Neural cell (in vitro differentiated cells): ENCODE measurements around the gene TRMT44. TPM values are rescaled to one million over a fixed set of nuclear protein-coding genes. Genes with fewer than 3 reads are reported as not detected.

Experiments
- H2AFZ ChIP-seq: fragments of 200-600, 300-800 bp; sonication (generic), shearing (Covaris generic); 2 replicates; pipeline ENCODE4 v1.6.0; 2014; ENCODE audit warnings: low read depth, mild to moderate bottlenecking, antibody characterized with exemption, low read length, moderate library complexity
- H3F3A ChIP-seq: fragments of 200-600 bp; shearing (Covaris generic); 2 replicates; pipeline ENCODE4 v1.6.1; 2016; ENCODE audit warnings: mild to moderate bottlenecking, moderate library complexity, mixed read lengths, antibody characterized with exemption, low read length; ENCODE audit not compliant: insufficient read depth, poor library complexity, severe bottlenecking
- H3K27ac ChIP-seq: fragments of 200-600, 300-800 bp; sonication (generic), shearing (Covaris generic); 2 replicates; pipeline ENCODE4 v1.5.1; 2014; ENCODE audit warnings: mild to moderate bottlenecking, low read length, moderate library complexity
- H3K27me3 ChIP-seq: fragments of 300-800, 200-600 bp; sonication (generic), shearing (Covaris generic); 2 replicates; pipeline ENCODE4 v1.6.0; 2014; ENCODE audit warnings: mild to moderate bottlenecking, low read depth, low read length, moderate library complexity; ENCODE audit not compliant: insufficient read depth
- H3K36me3 ChIP-seq: fragments of 300-800, 200-600 bp; sonication (generic), shearing (Covaris generic); 2 replicates; pipeline ENCODE4 v1.5.1; 2014; ENCODE audit warnings: mild to moderate bottlenecking, antibody characterized with exemption, low read length, moderate library complexity; ENCODE audit not compliant: insufficient read depth
- H3K4me2 ChIP-seq: fragments of 300-800, 200-600 bp; sonication (generic), shearing (Covaris generic); 2 replicates; pipeline ENCODE4 v1.6.0; 2014; ENCODE audit warnings: mild to moderate bottlenecking, low read length
- H3K4me3 ChIP-seq: fragments of 300-800, 200-600 bp; sonication (generic), shearing (Covaris generic); 2 replicates; pipeline ENCODE4 v1.5.1; 2014; ENCODE audit warnings: mild to moderate bottlenecking, low read length, moderate library complexity
- H3K79me2 ChIP-seq: fragments of 200-600 bp; shearing (Covaris generic); replicated peaks from 2 replicates; pipeline ENCODE4 v1.6.0; 2014; ENCODE audit warnings: mild to moderate bottlenecking, low read length, moderate library complexity; ENCODE audit not compliant: insufficient read depth
- H3K9ac ChIP-seq: fragments of 300-800, 200-600 bp; sonication (generic), shearing (Covaris generic); 2 replicates; pipeline ENCODE4 v1.6.1; 2016; ENCODE audit warnings: mild to moderate bottlenecking, low read length, mixed read lengths
- H3K9me2 ChIP-seq: fragments of 200-600 bp; shearing (Covaris generic); 2 replicates; pipeline ENCODE4 v1.6.1; 2016; ENCODE audit warnings: mild to moderate bottlenecking, low read length, mixed read lengths; ENCODE audit not compliant: insufficient read depth
- H3K9me3 ChIP-seq: fragments of 200-600, 300-800 bp; sonication (generic), shearing (Covaris generic); 2 replicates; pipeline ENCODE4 v1.6.1; 2016; ENCODE audit warnings: mild to moderate bottlenecking, mixed run types, low read length, moderate library complexity, mixed read lengths
- H4K20me1 ChIP-seq: fragments of 200-600 bp; shearing (Covaris generic); 2 replicates; pipeline ENCODE4 v1.6.1; 2016; ENCODE audit warnings: mild to moderate bottlenecking, mixed run types; ENCODE audit not compliant: insufficient read depth
- EP300 ChIP-seq: fragments of 450-650 bp; conservative IDR thresholded peaks from 2 replicates; pipeline ENCODE4 v1.6.1; 2014; ENCODE audit warnings: antibody characterized with exemption, mild to moderate bottlenecking, moderate library complexity; ENCODE audit not compliant: poor library complexity, severe bottlenecking
- EZH2 ChIP-seq: fragments of 200-600, 300-800 bp; shearing (Covaris generic), sonication (generic); IDR thresholded peaks from 2 replicates; pipeline ENCODE4 v1.6.1; 2014; ENCODE audit warnings: antibody characterized with exemption, low read length, borderline replicate concordance, mild to moderate bottlenecking; ENCODE audit not compliant: insufficient read depth, poor library complexity, severe bottlenecking
- MXI1 ChIP-seq: fragments of 450-650 bp; conservative IDR thresholded peaks from 2 replicates; pipeline ENCODE4 v1.6.1; 2014; ENCODE audit warnings: antibody characterized with exemption, mild to moderate bottlenecking; ENCODE audit not compliant: poor library complexity, severe bottlenecking
- POLR2AphosphoS5 ChIP-seq: IDR thresholded peaks from 2 replicates; pipeline ENCODE4 v1.6.1; 2012
- RAD21 ChIP-seq: fragments of 450-650 bp; conservative IDR thresholded peaks from 2 replicates; pipeline ENCODE4 v1.6.1; 2014; ENCODE audit warnings: antibody characterized with exemption, mild to moderate bottlenecking, moderate library complexity
- REST ChIP-seq: IDR thresholded peaks from 2 replicates; pipeline ENCODE4 v1.6.1; 2012; ENCODE audit warnings: borderline replicate concordance
- SMC3 ChIP-seq: fragments of 450-650 bp; conservative IDR thresholded peaks from 2 replicates; pipeline ENCODE4 v1.6.1; 2014; ENCODE audit warnings: antibody characterized with exemption, mild to moderate bottlenecking, moderate library complexity; ENCODE audit not compliant: poor library complexity
- TAF1 ChIP-seq: IDR thresholded peaks from 2 replicates; pipeline ENCODE4 v1.6.1; 2012; ENCODE audit warnings: low read depth
- polyA plus RNA-seq: library from polyadenylated mRNA; depleted of rRNA; stranded (reverse); fragments of >200 nt; gene quantifications from 2 replicates; pipeline ENCODE4 v1.2.3, GENCODE V29; 2014
- TF ChIP-seq, protein P1 (sequence below): fragments of 450-650 bp; IDR thresholded peaks from 2 replicates; pipeline ENCODE4 v1.5.1; 2014; ENCODE audit warnings: antibody characterized with exemption, mild to moderate bottlenecking, moderate library complexity; ENCODE audit not compliant: poor library complexity, severe bottlenecking

The TRMT44 gene
- polyA plus RNA-seq, 1 donor from 2014 or later, result 20.6 TPM

- Histone ChIP-seq H3K9me3 (no peaks in the 10 kb centered on the region), H4K20me1 (no peaks in the 10 kb centered on the region), H2AFZ (no peak overlapping the region), H3K4me3 (no peak overlapping the region), H3F3A (no peaks in the 10 kb centered on the region), H3K4me2 (no peak overlapping the region), H3K9me2 (no peaks in the 10 kb centered on the region), H3K36me3 (peaks cover 9% of the 10 kb centered on the region), H3K27ac (no peak overlapping the region), H3K27me3 (no peaks in the 10 kb centered on the region), H3K79me2 (no peaks in the 10 kb centered on the region), H3K9ac (no peak overlapping the region)
- TF ChIP-seq MXI1, result no peak
- TF ChIP-seq POLR2AphosphoS5, result no peak
- no peak for TF ChIP-seq REST
- TF ChIP-seq EP300, result no peak
- TF ChIP-seq SMC3, result no peak
- TF ChIP-seq TAF1, result no peak
- TF ChIP-seq, protein P1, sequence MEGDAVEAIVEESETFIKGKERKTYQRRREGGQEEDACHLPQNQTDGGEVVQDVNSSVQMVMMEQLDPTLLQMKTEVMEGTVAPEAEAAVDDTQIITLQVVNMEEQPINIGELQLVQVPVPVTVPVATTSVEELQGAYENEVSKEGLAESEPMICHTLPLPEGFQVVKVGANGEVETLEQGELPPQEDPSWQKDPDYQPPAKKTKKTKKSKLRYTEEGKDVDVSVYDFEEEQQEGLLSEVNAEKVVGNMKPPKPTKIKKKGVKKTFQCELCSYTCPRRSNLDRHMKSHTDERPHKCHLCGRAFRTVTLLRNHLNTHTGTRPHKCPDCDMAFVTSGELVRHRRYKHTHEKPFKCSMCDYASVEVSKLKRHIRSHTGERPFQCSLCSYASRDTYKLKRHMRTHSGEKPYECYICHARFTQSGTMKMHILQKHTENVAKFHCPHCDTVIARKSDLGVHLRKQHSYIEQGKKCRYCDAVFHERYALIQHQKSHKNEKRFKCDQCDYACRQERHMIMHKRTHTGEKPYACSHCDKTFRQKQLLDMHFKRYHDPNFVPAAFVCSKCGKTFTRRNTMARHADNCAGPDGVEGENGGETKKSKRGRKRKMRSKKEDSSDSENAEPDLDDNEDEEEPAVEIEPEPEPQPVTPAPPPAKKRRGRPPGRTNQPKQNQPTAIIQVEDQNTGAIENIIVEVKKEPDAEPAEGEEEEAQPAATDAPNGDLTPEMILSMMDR, result no peak
- TF ChIP-seq EZH2, result no peak
- no peak for TF ChIP-seq RAD21
These were observed 17.2 kb downstream of the TRMT44 start for GRCh38 chr4:8457646-8458252.

GRCh38 chr4:8459867-8460445 lies 19.4 kb downstream of the TRMT44 start:
- Histone ChIP-seq H3K9ac (no peak overlapping the region), H3K9me3 (no peaks in the 10 kb centered on the region), H3K36me3 (peaks cover 5% of the 10 kb centered on the region), H3K4me2 (no peak overlapping the region), H3K9me2 (no peaks in the 10 kb centered on the region), H4K20me1 (no peaks in the 10 kb centered on the region), H3F3A (no peaks in the 10 kb centered on the region), H3K79me2 (no peaks in the 10 kb centered on the region), H3K4me3 (no peak overlapping the region), H3K27ac (no peak overlapping the region), H3K27me3 (no peaks in the 10 kb centered on the region), H2AFZ (no peak overlapping the region)
- TF ChIP-seq, protein P1, result no peak
